ENCODE data around the gene UBASH3B.

Gene UBASH3B

DNA sequence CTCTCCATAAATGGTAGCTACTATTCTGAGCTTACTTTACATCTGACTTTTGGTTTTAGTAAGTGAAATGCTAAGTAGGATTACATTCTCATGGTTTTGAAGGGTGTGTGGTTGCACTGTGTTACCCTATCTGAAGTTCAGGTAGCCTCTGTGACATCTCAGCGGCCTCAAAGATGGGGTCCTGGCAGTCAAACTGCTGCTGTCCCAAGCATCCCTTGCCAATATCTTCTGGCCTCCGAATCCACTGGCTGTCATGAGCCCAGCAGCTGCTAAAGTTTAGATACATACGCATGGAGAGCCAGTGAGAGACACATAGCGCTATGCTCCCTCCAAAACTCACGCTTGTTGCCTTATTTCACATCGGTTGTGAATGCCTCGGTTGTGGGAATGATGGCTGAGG lies 34.9 kb downstream of the UBASH3B start:
- Histone ChIP-seq H3K9me3 (replicated peaks in 1 of 11) (peaks cover 0 to 8% (median 0%) of the 10 kb centered on the region in 11 experiments; a peak in 4 of 22 replicates), H4K20me1 (no peaks in the 10 kb centered on the region; a peak in 1 of 22 replicates), H3K4me3 (peak overlapping the region; percentile 18 to 59 (median 40); a peak in 17 of 20 replicates), H3K27ac (peak overlapping the region; percentile 82 to 99 (median 97)), H3K36me3 (peaks cover 0 to 80% (median 49%) of the 10 kb centered on the region in 11 experiments; a peak in 16 of 22 replicates), H3K4me2 (peak overlapping the region; percentile 75 to 93 (median 88)), H3K4me1 (peaks cover 96 to 98% (median 98%) of the 10 kb centered on the region in 10 experiments), H3K9ac (peak overlapping the region; percentile 71 to 92 (median 86)), H3K27me3 (no peaks in the 10 kb centered on the region)
- TF ChIP-seq Cebpa-rat (IDR thresholded peaks at IDR 0.05) = no peak

DNA sequence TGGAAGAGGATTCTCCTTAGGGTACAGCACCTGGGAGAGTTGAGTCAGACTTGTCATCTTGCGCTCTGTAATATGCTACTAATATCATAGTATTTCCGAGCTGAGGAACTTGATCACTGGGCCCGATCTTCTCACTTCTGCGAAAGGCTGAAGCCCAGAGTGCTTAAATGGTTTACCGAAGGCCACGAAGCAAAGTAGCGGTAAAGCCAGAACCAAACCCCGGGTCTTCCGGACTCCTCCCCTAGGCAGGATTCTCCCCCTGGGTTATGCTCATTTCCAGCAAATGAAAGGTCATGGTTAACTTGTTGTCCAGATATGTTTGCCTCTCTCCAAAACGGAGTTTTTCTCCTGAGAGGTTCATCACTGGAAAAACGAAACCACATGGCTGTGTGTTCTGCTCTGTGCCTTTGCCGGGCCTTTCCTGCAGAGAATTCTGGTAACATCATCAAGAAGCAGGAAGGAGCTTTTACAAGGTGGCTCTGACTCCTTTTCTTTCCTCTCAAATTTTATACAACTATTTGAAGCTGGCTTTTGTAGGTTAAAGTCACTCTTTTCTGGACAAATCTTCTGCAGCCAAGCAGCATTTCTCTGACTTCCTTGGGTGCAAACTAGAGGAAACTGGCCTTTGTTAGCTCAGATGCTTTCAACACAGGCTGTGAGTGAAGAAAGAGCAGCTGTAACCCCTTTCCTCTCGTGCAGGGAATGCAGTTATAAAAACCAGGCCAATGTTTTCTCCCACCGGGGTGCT lies 35.5 kb downstream of the UBASH3B start:
- H3K27ac ChIP-seq = peak overlapping the region; percentile 82 to 99 (median 97)
- peaks cover 96 to 98% (median 98%) of the 10 kb centered on the region in 10 experiments for H3K4me1 ChIP-seq
- peaks cover 0 to 9% (median 0%) of the 10 kb centered on the region in 11 experiments; a peak in 4 of 22 replicates for H3K9me3 ChIP-seq (replicated peaks in 1 of 11)
- peak overlapping the region; percentile 71 to 92 (median 86) for H3K9ac ChIP-seq
- no peaks in the 10 kb centered on the region; a peak in 1 of 22 replicates for H4K20me1 ChIP-seq
- no peaks in the 10 kb centered on the region for H3K27me3 ChIP-seq
- H3K4me2 ChIP-seq = peak overlapping the region; percentile 75 to 93 (median 88)
- peak in 9 of 11 experiments; percentile 58 to 92 (median 82); a peak in 15 of 22 replicates for TF ChIP-seq Cebpa-rat (IDR thresholded peaks at IDR 0.05)
- peaks cover 0 to 74% (median 44%) of the 10 kb centered on the region in 11 experiments; a peak in 16 of 22 replicates for H3K36me3 ChIP-seq
- peak overlapping the region; percentile 18 to 59 (median 40); a peak in 17 of 20 replicates for H3K4me3 ChIP-seq

DNA sequence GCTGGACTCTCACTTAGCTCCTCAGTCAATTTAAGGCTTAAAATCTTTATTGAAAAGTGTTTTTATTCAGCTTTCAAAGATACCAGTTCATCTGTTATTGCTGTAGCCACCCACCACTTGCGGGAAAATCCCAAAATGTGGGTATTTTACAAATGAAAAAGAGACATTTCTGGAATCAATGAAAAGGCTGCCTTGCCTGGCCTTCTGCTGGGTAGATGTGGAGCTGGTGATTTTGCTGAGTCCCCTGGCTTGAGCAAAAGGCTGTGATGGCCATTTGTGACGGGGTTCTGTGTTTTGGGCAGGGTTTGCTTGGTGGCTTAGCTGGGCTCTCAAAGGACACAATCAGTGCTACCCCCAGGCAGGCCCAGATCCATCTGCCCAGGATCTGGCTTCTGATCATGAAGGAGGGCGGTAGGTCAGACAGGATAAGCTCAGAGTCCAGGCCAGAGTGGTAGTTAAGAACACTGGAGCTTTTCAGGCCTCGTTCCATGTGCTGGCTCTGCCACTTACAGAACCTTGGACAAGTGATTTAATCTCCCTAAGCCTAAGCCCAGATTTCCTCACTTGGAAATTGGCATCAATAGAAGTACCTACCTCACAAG lies 36.1 kb downstream of the UBASH3B start:
- H3K9ac ChIP-seq = peak overlapping the region; percentile 71 to 92 (median 86)
- TF ChIP-seq Cebpa-rat (IDR thresholded peaks at IDR 0.05) = peak in 1 of 11 experiments; percentile 5; a peak in 2 of 22 replicates

DNA sequence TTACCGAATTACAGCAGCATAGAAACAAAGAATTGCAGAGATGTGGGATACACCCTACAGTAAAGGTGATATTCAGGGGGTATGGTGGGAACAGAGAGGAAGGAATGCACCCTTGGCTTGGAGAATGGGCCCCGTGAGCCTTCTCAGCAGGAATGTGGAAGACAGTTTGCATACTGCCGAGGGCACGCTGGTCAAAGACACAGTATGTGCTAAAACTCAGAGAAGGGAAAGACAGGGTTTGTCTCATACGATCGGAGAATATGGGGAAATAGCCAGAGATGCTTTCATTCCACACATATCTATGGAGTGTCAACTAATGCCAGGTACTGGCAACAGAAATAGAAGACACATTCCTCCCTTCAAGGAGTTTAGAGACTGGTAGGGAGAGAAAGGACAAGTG lies 36.9 kb downstream of the UBASH3B start:
- Histone ChIP-seq H3K9me3 (replicated peaks in 1 of 11) (peaks cover 0 to 9% (median 0%) of the 10 kb centered on the region in 11 experiments; a peak in 4 of 22 replicates), H3K36me3 (peaks cover 0 to 59% (median 29%) of the 10 kb centered on the region in 11 experiments; a peak in 14 of 22 replicates), H3K27me3 (no peaks in the 10 kb centered on the region), H4K20me1 (no peaks in the 10 kb centered on the region; a peak in 1 of 22 replicates), H3K27ac (peak overlapping the region; percentile 82 to 99 (median 97); a peak in 21 of 22 replicates), H3K4me1 (peaks cover 96 to 98% (median 98%) of the 10 kb centered on the region in 10 experiments), H3K4me3 (no peak overlapping the region), H3K9ac (peak overlapping the region; percentile 71 to 92 (median 86); a peak in 20 of 22 replicates), H3K4me2 (peak overlapping the region; percentile 75 to 93 (median 88))
- TF ChIP-seq Cebpa-rat (IDR thresholded peaks at IDR 0.05) = no peak

More for the DNA sequence above, 36.1 kb downstream of the UBASH3B start:
- Histone ChIP-seq H3K36me3 (peaks cover 0 to 67% (median 37%) of the 10 kb centered on the region in 11 experiments; a peak in 16 of 22 replicates), H3K9me3 (replicated peaks in 1 of 11) (peaks cover 0 to 9% (median 0%) of the 10 kb centered on the region in 11 experiments; a peak in 4 of 22 replicates), H3K27me3 (no peaks in the 10 kb centered on the region), H3K27ac (peak overlapping the region; percentile 82 to 99 (median 97)), H3K4me1 (peaks cover 96 to 98% (median 98%) of the 10 kb centered on the region in 10 experiments), H3K4me3 (peak overlapping the region in 5 of 10 experiments; percentile 33 to 55 (median 45); a peak in 5 of 20 replicates), H3K4me2 (peak overlapping the region; percentile 75 to 93 (median 88)), H4K20me1 (no peaks in the 10 kb centered on the region; a peak in 1 of 22 replicates)

DNA sequence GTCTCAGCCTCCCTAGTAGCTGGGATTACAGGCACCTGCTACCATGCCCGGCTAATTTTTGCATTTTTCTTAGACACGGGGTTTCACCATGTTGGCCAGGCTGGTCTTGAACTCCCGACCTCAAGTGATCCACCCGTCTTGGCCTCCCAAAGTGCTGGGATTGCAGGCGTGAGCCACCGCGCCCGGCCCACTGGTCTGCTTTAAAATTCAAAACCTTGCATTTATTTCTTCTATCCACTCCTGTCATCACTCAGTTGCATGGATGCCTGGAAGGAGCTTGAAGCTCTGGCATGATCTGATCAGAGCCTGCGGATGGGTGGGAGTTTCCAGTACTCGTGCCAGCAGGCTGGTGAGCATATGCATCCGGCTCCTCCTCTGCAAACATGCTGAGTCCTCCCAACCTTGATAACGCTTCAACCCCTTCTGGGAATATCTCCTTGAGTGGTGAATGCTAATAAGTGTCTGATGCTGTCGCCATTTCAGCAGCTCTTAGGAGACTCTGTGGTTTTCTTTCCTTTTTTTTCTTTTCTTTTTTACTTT lies 39.6 kb downstream of the UBASH3B start:
- Histone ChIP-seq H3K4me1 (peaks cover 97 to 100% (median 98%) of the 10 kb centered on the region in 10 experiments), H3K27me3 (no peaks in the 10 kb centered on the region), H3K36me3 (peaks cover 0 to 59% (median 29%) of the 10 kb centered on the region in 11 experiments; a peak in 17 of 22 replicates), H3K27ac (peak overlapping the region; percentile 78 to 99 (median 97); a peak in 21 of 22 replicates), H3K4me2 (peak overlapping the region; percentile 75 to 93 (median 88)), H3K4me3 (0 out of 20 replicates have a peak overlapping the region, but pooled peaks of 1 of the 10 experiments have one; percentile 4), H3K9me3 (replicated peaks in 1 of 11) (peaks cover 0 to 9% (median 0%) of the 10 kb centered on the region in 11 experiments; a peak in 4 of 22 replicates), H3K9ac (peak overlapping the region in 10 of 11 experiments; percentile 79 to 92 (median 86); a peak in 18 of 22 replicates), H4K20me1 (no peaks in the 10 kb centered on the region)
- TF ChIP-seq Cebpa-rat (IDR thresholded peaks at IDR 0.05) = no peak

DNA sequence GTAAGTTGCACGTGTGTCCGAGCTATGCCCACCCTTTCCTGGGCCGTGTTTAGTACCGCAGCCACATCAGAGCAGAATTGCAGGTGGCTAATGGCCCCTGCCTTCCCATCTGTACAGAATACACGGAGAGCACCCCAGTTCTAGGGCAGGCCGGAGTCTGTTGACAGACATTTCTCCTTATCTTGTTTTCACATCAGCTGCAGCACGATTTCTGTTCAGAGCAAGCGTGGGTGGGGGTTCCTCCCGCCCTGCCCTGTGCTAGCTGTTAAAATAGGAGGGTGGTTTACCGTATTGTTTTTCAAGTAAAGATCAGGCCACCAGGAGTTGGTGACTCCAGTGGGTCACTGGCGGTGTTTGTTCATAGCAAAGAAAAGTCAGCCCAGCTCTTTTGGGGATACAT lies 41.1 kb downstream of the UBASH3B start:
- Histone ChIP-seq H3K9ac (peak overlapping the region; percentile 74 to 92 (median 86)), H3K4me1 (peaks cover 97 to 100% (median 98%) of the 10 kb centered on the region in 10 experiments), H3K9me3 (replicated peaks in 1 of 11) (peaks cover 0 to 9% (median 0%) of the 10 kb centered on the region in 11 experiments; a peak in 4 of 22 replicates), H3K4me3 (peak overlapping the region in 4 of 10 experiments; percentile 3 to 15 (median 10); a peak in 2 of 20 replicates), H3K36me3 (peaks cover 0 to 74% (median 43%) of the 10 kb centered on the region in 11 experiments; a peak in 19 of 22 replicates), H3K4me2 (peak overlapping the region; percentile 75 to 93 (median 88)), H4K20me1 (no peaks in the 10 kb centered on the region), H3K27me3 (no peaks in the 10 kb centered on the region), H3K27ac (peak overlapping the region; percentile 78 to 99 (median 97))
- no peak for TF ChIP-seq Cebpa-rat (IDR thresholded peaks at IDR 0.05)

DNA sequence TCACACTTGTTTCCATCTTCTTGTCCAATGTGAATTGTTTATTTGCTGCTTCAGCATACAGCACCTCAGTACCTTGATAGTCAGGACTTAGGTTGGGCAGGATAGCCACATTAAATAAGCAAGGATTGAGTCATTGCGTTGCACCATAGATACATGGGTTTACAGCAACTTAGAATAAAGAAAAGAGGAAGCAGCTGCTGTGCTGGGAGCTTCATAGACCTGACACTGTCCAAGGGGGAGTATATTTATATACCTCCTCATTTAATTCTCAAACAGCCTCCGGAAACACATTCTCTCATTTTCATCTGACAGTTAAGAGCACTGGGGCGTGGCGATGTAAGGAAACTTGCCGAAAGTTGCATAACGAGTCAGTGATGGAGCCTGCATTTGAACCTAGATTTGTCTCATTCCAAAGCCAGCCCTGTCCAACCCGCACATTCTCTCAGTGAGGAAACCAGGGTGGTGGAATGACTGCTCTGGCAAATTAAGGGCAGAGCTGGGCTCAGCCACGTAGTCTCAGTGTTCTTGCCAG lies 42.2 kb downstream of the UBASH3B start:
- Histone ChIP-seq H3K4me2 (peak overlapping the region; percentile 75 to 93 (median 90)), H3K9me3 (replicated peaks in 1 of 11) (peaks cover 0 to 9% (median 0%) of the 10 kb centered on the region in 11 experiments; a peak in 6 of 22 replicates), H3K4me3 (peak overlapping the region in 8 of 10 experiments; percentile 3 to 48 (median 19); a peak in 8 of 20 replicates), H3K27me3 (no peaks in the 10 kb centered on the region), H3K36me3 (peaks cover 5 to 74% (median 48%) of the 10 kb centered on the region in 11 experiments; a peak in 19 of 22 replicates), H3K9ac (peak overlapping the region; percentile 74 to 92 (median 86); a peak in 21 of 22 replicates), H4K20me1 (no peaks in the 10 kb centered on the region), H3K27ac (peak overlapping the region; percentile 78 to 99 (median 97)), H3K4me1 (peaks cover 97 to 100% (median 98%) of the 10 kb centered on the region in 10 experiments)
- TF ChIP-seq Cebpa-rat (IDR thresholded peaks at IDR 0.05) = peak; percentile 83 to 100 (median 99)

All from BLaER1 treated with 17β-estradiol and CSF1 and Interleukin-3, amounts not matched to agents 10 nM and 100 nM (cell line).